IPS-NIHi11 (cell line): ENCODE data around the gene CRACR2B.
A peak's percentile ranks its signal among the peaks of the same experiment; 100 is the strongest.

ENCODE experiments used
- DNase-seq: peaks from one replicate; pipeline ENCODE4 v3.0.0; 2012; ENCODE audit warnings: mixed read lengths, low spot score

Gene CRACR2B

DNA sequence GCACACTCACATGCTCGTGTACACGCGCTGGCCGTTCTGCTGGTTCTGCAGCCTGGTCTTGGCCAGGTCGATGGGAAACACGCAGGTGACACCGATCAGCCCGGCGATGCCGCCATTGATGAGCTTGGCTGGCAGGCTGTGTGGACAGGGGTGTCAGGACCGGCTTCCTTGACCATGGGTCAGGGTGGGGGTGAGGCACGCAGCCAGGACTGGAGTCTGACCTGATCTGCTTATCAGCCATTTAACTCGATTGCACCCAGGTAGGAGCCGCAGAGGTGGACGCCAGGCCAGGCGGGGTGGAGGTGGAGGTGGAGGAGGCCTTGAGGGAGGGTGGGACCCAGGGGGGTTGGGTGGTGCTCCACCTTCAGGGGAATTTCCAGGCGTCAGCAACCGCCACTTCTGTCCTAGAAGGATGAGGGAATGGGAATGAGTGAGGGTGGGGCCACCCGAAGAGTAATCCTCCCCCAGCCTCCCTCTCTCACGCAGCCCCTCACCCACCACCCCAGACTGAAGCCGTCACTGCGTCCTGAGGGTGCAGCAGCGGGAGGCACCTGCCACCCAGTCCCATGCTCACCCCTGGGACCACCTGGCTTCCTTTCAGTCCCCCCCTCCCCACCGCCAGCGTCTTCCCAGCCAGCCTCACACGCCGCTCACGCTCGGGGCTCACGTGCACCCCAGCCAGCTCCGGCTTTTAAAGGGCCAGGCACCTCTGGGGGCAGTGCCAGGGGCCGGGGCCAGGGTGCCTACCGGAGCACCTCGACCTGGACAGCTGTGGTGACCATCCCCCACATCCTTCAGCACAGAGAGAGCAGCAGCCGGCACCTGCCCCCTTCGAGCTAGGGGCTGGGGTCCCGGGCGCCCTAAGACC, 32.7 kb upstream of the CRACR2B start:
- DNase-seq: no peak

DNA sequence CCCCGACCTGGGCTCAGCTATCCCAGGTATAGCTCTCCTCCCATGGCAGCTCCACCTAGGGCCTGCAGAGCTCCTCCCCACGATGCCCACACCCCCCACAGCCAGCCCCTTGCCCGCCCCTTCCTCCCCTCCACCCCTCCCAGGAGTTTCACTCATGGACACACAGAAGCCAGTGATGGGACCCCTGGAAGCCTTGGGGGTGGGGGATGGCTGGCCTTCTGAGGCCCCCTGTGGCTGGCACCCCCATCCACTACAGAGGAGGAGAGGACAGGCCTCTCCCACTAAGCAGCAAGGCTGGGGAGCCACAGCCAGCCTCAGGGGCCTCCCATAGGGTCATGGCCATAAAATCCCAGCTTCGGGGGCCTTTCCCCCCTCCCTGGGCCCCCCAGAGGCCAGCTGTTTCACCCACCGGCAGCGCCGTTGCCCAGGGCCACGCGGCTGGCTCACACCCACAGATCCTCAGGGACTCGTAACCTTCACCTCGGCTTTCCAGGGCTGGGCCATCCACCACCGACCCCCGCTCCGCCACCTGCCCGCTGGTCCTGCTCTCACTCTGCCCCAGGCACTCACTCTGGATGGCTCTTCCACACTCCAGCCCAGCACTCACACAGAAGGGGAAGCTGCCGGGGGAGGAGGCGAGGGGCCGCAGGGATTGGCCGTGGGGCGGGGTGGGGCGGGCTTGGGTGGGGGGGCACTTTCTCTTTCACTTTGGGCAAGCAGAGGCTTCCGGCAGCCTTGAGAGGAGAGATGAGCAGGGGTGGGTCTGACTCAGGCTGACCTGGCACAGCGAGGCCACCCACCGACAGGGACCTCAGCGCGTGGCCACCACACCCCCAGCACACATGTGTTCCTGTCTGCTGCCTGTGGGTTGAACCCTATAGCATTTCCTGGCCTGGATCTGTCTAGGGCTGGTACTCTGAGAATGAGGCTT, 31.8 kb upstream of the CRACR2B start:
- no peak for DNase-seq

DNA sequence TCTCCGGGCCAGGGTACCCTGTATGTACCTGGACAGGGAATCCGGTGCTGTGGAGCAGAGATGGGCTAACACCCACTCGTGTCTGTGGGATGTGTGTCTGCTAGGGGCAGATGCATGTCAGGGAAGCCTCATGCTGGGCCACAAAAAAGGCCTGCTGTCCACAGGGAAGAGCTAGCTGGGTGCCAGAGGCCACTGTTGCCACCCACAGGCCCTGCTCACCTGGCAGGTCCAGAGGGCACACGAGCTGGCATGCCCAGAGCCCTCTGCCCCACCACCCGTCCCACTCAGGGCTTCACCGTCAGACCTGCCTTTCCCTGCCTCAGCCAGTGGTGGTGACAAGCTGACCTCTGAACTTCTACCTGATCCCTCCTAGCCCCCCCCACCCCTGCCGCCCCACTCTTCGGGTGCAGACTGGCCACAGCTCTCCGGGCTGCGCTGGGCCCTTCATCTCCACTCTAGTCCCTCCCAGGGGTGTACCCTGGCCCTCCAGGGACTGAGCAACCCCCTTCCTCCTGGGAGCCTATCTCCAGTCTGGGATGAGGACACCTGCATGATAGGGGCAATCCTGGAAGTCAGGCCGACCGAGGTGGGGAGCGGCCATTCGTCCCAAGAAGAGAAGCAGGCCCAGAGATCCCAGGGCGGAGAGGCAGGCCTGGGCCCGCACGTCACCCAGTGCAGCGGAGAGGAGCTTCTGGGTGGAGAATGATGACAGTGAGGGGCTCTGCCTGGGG, 31.0 kb upstream of the CRACR2B start:
- DNase-seq: no peak

DNA sequence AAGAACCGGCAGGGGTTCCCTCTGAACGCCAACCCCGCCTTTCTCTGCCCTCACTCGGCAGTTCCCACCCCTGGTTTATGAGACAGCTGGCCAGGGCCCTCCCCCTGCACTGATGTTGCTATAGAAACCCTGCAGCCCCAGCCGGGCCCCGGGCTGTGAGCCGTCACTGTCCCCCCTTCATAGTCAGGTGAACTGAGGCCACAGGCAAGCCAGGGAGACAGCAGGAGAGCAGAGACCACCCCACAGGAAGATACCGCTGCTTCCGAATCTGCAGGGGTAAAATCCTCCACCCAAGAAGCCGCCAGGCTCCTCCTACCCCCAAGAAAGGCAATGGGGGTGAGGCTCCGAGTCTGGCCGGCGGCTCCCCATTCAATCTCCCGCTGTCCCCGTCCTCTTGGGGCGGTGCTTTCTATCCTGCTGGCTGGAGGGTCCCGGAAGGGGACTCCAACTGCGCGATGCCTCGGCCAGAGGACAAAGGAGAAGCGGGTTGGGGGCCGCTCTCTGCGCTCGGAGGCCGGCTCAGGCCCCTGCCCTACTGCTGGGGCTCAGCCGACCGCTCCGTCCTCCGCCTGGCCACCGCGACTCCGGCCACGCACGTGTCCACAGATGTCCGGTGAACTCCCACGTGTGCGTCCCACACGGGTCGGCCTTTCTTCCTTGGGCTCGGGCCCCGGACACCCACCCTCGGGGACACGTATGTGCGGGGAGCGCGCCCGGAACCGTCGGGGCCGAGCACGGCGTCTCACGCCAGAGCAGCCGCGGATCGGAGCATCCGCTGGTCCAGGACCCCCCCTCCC, 30.2 kb upstream of the CRACR2B start:
- peak; percentile 79 for DNase-seq

DNA sequence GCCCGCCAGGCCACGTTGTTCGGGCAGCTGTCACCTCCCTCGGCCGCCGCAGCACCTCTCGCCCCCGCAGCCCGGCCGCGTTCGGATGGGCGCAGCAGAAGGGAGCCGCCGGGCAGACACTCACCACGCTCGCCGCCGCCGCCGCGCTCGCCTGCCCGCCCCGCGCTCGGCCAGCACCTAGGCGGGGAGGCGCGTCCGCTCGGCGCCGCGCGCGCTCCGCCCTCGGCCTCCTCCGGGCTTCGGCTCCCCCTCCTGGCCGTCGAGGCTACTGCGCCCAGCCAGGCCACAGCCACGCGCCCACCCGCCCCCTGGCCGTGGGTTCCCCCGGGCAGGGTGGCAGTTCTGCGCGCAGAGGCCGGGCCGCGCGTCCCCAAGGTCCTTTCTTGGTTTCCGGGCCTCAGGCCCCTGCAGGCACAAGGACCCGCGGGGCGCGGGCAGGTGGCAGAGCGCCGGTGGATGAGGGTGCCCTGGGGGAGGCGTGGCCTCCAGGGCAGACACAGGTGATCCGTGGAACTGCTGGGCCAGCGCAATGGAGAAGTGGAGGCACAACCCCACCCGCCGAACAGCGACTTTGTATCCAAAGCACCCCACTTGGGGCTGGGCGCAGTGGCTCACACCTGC, 29.5 kb upstream of the CRACR2B start, which contains the start of gene SLC25A22:
Gene SLC25A22 (minus strand): TSS at position 189 of the 621 bp plus-strand sequence. CDS start 3,275 bp downstream, outside the sequence.
- DNase-seq: peak; percentile 99

DNA sequence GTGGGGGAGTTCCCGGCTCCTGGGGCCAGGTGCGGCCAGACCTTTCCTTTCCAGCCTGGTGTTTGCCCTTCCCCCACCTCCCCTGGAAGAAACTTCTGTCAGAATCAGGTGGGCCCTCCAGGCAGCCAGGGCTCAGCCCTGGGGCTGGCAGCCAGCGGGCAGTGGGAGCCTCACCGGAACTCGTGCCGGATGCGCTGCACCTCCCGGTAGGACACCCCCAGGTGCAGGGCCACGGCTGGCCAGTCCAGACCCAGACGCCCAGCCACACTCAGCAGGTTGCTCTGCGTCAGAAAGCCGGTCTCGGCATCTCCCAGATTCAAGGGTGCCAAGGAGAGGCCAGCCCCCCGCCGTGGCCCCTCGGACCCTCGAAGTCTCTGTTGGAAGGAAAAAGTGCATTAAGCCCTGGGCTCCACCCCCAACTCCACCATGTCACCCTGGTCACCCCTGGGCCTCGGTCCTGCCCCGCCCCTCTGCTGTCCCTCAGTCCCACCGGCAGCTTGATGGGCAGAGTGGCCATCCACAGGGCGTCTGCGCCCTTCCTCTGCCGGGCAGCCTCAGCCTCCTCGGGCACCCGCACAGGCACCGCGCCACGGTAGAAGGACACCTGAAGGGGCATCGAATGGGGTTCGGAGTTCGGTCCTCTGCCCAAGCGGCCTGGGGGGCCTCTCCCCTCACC, 27.9 kb upstream of the CRACR2B start:
- DNase-seq: no peak

DNA sequence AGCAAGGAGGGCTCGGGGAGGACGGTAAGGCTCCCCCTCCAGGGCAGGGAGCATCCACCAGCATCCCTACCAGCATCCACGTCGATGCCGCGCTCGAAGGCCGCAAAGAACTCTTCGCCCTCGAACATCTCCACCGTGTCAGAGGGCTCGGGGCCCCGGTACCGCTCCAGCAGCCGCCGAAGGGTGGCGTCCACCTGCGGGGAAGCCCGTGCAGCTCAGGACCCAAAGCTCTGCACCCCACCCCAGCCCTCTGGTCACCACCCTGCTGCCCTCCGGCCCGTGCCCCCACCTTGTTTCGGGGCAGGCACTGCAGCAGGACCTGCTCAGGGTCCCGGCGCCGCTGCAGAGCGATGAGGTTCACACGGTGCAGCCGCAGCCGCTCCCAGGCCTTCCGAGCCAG, 27.2 kb upstream of the CRACR2B start:
- no peak for DNase-seq

DNA sequence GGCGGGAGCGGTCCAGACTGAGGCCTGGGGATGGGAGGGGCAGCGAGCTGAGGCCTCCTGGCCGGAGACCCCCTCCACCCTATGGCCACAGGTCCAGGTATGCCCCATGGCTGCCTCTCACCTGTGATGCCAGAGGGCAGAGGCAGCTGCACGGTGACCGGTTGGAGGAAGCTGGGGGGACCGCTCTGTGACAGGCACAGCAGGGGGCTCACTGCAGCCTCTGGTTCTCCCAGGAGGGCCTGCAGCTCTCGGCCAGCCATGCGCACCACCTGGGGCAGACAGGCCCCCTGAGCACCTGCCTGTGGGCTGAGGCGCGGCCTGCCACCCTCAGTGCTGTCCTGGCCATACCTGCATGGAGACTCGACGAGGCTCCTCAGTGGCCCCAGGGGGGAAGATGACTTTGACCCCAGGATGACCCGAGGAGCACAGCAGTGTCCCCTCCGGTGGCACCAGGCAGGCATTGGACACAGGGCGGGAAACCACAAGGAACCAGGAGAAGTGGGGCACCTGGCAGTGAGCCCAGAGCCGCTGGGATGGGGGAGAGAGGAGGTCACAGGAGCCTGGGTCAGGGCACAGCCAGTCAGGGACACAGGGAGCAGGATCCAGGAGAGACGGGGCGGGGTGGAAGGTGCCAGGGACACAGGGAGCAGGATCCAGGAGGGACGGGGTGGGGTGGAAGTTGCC, 26.5 kb upstream of the CRACR2B start:
- DNase-seq: no peak

DNA sequence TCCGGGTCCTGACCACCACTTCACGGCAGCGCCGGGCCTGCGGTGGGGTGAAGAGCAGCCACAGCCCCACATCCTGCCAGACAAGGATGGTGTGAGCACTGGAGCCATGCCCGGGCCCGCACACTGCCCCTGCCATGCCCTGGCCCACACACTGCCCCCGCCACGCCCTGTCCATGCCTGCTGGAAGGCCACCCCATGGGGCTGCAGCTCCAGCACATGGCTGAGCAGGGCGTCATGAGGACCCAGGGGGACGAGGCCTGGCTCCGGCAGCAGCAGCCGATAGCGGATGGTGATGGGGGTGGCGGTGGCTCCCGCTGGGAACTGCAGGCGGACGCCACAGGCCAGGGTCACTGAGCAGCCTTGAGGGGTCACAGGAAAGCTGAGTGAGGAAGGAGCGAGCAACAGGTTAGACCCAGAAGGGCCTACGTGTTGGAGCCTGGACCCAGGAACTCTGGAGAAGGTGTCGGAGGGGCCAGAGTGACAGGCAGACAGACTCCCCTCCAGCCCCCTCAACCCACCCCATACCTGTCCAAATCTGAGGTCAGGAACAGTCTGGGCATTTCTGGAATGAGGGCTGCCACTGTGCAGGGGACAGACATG, 25.6 kb upstream of the CRACR2B start:
- no peak for DNase-seq

DNA sequence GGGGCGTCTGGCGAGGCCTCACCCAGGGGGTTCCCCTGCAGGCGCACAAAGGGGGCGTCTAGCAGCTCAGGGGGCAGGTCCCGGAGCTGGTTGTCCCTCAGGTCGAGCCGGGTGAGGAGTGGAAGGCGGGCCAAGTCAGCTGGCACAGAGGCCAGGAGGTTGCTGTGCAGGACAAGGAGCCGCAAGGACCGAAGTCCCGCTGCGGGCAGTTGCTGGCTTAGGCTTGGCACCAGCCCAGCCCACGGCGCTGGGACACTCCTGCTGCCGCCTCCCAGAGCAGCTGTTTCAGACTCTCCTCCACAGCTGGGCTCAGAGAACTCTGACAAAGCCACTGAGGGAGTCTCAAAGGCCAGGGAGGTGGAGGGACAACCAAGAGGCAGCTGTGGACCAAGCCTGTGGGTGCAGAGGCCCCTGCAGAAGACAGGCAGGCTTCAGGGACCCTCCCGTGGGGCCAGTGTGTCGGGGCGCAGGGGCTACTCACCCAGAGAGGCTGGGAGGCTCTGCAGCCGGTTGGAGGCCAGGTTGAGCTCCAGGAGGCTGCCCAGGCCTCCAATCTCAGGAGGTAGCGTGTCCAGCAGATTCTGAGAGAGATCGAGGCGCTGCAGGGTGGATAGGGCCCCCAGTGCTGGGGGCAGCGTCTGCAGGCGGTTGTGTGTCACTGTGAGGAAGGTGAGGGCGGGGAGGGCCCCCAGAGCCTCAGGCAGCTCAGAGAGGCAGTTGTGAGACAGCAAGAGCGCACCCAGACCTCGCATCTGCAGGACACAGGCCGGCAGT, 24.8 kb upstream of the CRACR2B start:
- DNase-seq: no peak

DNA sequence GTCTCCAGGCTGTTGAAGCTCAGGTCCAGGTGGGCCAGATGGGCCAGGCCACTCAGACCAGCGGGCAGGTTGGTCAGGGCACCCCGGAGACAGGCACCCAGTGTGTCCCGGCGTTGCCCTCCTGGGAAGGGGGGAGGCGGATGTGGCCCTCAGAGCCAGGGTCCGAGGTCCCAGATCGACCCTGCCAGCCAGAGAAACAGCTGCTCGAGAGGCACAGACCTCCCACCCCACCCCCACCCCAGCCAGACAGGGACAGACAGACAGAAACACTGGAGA, 24.3 kb upstream of the CRACR2B start:
- DNase-seq: no peak

DNA sequence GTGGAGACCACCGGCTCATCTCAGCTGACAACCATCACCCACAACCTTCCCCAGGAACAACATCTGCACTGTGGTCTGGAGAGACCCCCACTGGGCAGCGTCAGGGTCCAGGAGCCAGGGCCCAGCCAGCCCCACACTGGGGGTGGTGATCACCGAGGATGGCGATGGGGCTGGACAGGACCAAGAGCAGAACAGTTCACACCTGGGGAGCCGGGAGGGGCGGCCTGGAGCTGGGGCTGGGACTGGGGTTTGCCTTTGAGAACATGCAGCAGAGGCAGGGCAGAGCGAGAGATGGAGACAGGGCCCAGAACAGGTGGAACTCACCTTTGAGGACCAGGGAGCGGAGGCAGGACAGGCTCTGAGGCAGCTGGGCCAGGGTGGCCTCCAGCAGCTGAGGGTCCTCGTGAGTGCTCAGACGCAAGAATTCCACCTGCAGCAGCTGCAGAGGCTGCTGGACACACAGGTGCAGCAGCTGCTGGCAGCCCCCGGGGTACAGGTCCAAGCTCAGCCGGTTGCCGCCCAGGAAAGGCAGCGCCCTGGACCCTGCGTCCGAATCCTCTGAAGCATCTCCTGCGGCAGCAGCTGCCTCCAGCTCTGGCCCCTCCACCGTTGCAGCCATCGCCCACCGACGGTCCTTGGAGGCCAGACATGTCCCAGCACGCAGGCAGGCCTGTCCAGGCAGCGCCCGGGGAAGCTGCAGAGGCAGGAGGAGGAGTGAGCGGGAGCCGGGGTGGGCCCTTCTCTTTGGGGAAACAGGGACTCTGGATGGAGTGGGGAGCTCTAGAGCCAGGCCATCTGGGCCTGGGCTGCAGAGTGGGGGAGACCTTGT, 23.7 kb upstream of the CRACR2B start:
- no peak for DNase-seq

DNA sequence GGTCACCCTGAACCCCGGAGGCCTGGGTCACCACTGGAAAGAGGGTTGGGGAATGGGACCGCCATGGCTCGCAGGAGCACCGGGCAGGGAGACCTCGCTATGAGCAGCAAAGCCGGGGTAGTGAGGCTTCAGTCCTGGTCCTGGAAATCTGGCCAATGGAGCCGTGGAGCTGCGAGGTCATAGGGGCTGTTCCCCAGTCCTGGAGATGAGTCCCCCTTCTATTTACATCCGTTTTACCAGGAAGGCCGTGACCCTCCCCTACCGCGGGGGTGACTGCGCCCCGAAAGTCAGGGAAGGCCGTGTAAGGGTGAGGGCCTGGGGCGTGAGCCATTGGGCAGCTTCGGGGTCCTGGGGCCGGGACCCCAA, 23.1 kb upstream of the CRACR2B start:
- no peak for DNase-seq

DNA sequence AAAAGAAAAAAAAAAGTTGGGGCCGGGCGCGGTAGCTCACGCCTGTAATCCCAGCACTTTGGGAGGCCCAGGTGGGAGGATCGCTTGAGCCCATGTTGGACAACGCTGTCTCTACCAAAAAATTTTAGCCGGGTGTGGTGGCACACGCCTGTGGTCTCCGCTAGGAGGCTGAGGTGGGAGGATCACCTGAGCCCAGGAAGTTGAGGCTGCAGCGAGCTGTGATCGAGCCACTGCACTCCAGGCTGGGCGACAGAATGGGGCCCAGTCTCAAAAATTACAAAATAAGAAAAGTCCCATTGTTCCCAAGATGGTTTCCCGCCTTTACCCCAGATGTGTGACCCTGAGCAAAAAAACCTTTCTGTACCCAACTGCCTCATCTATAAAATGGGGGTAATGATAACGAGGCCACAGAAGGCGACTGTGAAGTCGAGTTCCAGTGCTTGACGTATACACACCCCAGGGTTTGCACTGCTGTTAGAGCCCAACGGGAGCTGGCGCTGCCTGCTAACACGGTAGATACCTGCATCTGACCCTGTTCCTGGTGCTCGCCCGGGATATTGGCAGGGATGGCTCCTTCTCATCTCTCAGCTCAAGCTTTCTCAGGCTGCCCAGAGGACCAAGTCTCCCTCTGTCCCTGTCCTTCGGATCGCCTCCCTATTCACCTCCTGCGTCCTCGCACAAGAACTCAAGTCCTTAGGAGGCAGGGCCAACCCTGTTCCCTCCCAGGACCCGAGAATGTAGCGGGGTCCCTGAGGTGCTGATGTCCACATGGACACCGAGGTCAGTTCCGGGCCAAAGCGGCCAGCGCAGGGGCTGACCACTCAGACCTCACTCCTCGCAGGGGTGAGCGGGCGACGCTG, 19.1 kb upstream of the CRACR2B start:
- no peak for DNase-seq

DNA sequence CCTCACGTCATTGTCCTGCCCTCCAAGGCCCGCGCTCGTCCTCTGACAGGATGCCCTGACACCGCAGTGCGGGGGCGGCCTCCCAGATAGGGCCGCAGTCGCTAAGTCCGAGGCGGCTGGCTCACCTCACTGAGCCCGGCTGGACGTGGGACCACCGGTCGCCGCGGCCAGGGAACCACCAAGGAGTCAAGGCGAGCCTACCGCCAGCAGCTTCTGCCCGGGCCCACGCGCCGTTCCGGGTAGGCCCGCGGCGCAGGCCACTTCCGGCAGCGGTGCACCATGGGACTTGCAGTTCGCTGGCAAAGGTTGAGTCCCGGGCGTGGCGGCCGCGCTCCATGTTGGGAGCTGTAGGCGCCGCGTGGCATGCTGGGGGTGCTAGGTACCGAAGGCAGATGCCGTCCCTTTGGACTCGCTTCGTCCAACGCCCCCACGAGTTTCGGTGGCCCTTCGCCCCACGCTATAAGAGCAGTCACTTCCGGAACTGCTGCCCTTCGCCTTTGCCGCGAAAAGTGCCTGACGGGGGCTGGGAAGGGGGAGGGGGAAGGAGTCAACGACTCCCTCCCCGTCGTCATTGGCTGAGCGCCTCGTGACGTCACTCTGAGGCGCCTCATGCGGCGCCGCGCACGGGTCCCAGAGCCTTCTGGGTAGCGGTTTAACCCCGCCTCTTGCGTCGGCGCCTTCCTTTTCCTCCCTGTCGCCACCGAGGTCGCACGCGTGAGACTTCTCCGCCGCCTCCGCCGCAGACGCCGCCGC, 18.3 kb upstream of the CRACR2B start, which contains the start of gene RPLP2:
Gene RPLP2 (plus strand): TSS at position 681 of the 753 bp plus-strand sequence. CDS start 268 bp downstream, outside the sequence.
- peak; percentile 93 for DNase-seq

DNA sequence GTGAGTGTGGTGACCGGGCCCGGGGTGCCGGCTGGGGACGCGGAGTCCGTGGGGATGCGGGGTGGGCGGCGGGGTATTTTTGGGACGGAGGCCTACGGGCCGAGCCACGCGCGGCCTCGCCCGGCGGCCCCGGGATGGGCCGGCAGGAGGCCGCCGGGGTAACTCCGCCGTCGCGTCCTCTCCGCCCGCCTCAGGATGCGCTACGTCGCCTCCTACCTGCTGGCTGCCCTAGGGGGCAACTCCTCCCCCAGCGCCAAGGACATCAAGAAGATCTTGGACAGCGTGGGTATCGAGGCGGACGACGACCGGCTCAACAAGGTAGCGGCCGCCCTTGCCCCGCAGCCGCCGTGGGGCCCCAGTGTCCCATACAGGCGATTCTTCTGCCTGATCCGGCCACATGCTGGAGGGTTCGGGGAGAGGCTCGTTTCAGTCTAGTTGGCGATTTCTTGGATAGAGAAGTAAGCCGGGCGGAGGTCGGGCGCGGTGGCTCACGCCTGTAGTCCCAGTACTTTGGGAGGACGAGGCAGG, 17.6 kb upstream of the CRACR2B start:
- DNase-seq: no peak
